Activated T-cell treated with anti-CD3 and anti-CD28 coated beads, Interleukin-2, amount 50 U/mL, for 72 hours (primary cell): ENCODE data around the gene ZNF75A. TPM values are rescaled to one million over a fixed set of nuclear protein-coding genes. Genes with fewer than 3 reads are reported as not detected.
"Not testable (repeated sequence)": the region's sequence is repeated elsewhere in the genome, so short reads cannot be mapped to it uniquely, and the experiment has no call there.

ENCODE experiments used
- ATAC-seq, 2 donors: fragments of 150-1000 bp; cut with Tn5 transposase; replicated peaks in 1 of 2; 2 replicates each; pipeline ENCODE4 v1.10.0; 2021; ENCODE audit warnings: moderate library complexity in 2 of 2, mild to moderate bottlenecking in 1 of 2
- DNase-seq, 2 donors: peaks; one replicate each; pipeline ENCODE4 v3.0.0; 2021 to 2022; ENCODE audit warnings: mixed read lengths in 1 of 2
- H3K27ac Mint-ChIP-seq: one replicate; pipeline ENCODE4 v1.8.0; 2022; ENCODE audit warnings: mild to moderate bottlenecking, moderate library complexity, mixed read lengths
- H3K27me3 Mint-ChIP-seq: one replicate; pipeline ENCODE4 v1.8.0; 2022; ENCODE audit warnings: low read depth, mixed read lengths
- H3K36me3 Mint-ChIP-seq, 2 donors: one replicate each; pipeline ENCODE4 v1.8.0; 2022; ENCODE audit warnings: mixed read lengths in 2 of 2, mild to moderate bottlenecking in 1 of 2; ENCODE audit not compliant: insufficient read depth in 2 of 2
- H3K4me1 Mint-ChIP-seq: one replicate; pipeline ENCODE4 v1.8.0; 2022; ENCODE audit warnings: low read depth, mixed read lengths
- H3K4me3 Mint-ChIP-seq, 2 donors: one replicate each; pipeline ENCODE4 v1.8.0; 2022; ENCODE audit warnings: mild to moderate bottlenecking in 2 of 2, mixed read lengths in 2 of 2, moderate library complexity in 2 of 2
- H3K9me3 Mint-ChIP-seq, 2 donors: one replicate each; pipeline ENCODE4 v1.8.0; 2022; ENCODE audit warnings: mixed read lengths in 2 of 2
- total RNA-seq, 2 donors: library from RNA; stranded (reverse); gene quantifications; one replicate each; pipeline ENCODE4 v1.2.3, GENCODE V29; 2022

The ZNF75A gene
- total RNA-seq = 10 to 100 TPM; 28.3 to 40.4 TPM

DNA sequence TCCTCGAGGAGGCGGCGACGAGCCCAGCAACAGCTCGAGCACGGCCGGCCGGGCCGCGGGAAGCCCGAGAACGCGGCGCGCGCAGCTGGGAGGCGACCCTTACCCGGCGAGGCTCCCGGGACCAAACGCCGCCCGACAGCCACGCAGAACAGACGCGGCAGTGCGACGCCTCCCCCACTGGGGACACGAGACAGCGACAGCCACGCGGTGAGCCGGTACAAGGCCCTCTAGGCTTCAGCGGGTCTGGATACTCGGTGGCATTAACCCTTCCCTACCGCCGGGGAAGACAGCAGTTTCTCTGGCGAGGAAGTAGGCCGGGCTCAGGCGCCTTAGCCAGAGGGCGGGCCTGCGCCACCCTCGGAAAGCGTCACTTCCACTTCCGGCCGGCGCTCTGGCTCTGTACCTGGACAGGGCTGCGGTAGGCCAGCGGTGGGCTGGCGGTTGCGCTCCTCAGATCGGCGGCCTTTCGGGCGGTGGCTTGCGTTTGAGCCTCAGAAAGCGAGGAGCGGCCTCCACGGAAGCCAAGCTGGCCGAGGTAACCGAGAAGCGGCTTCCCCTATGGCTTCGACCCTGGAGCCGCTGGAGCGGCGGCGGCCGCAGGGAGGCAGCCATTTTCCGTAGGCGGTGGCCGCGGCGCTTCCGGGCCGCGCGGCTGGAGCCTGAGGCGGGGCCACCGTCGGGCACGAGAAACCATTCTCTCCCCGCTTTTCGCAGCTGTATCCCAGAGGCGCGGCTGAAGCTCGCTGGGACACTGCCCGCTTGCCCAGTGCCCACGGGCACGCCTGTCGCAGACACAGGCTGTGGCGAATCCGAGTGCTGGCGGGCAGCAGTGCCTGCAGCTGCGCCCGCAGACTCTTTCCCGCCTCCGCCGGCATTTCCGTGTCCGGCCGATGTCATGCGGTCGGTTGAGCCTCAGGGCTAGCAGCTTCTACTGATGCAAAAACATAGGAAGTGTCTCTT is at the start of gene ZNF75A, which contains the start of gene TIGD7:
Gene ZNF75A (plus strand): TSS at position 389 of the 960 bp plus-strand sequence. CDS start 2,932 bp downstream, outside the sequence.
Gene TIGD7 (minus strand): TSS at position 322 of the 960 bp plus-strand sequence. CDS start 4,816 bp downstream, outside the sequence.
- Mint-ChIP-seq H3K27me3 (no peaks in the 10 kb centered on the region), H3K4me1 (peaks cover 21% of the 10 kb centered on the region), H3K9me3 (peaks cover 16 to 27% of the 10 kb centered on the region in 2 donors), H3K36me3 (peaks cover 32 to 68% of the 10 kb centered on the region in 2 donors), H3K27ac (peak within 1 kb of the TSS; percentile 66), H3K4me3 (peak within 1 kb of the TSS; percentile 82 to 91)
- DNase-seq (peak; percentile 89 to 90), ATAC-seq (peak; percentile 99)

DNA sequence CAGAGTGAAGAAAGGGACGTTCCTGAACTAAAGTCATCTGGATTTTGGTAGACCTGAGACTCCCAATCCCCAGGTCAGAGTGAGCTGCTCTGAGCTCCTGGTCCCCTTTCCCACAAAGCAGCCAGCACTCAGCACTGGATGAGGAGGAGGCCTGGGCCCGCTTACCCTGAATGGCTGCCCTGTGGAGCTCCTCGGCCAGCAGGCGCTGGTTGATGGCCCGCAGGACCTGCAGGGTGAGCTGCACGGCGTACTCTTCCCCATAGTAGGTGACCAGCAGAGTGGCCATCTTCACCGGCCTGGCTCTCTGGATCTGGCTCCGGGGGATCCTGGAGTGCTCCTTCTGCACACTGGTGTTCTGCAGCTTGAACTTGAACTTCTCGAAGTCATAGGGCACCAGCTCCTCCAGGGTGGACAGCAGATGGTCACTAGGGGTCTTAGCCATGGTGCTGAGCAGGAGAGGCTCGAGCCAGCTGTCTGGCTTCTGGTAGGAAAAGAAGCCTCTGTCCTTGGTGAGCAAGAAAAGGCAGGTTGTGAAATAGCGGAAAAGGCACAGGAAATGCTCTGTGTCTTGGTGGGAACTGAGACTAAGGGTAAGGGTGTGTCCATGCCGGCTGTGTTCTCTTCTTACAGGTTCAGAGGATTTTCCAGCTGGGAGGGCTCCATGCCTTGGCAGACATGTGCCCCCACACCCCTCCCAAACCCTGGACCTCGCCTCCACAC is 49.0 kb upstream of the ZNF75A start, which contains the start of gene MEFV:
Gene MEFV (minus strand): TSS at position 488 of the 720 bp plus-strand sequence. CDS start 46 bp downstream, at position 442.
- Mint-ChIP-seq H3K4me1 (no peaks in the 10 kb centered on the region), H3K27me3 (no peaks in the 10 kb centered on the region), H3K4me3 (no peak within 1 kb of the TSS), H3K9me3 (no peaks in the 10 kb centered on the region), H3K36me3 (no peaks in the 10 kb centered on the region), H3K27ac (no peak within 1 kb of the TSS)
- DNase-seq (no peak), ATAC-seq (no peak)

DNA sequence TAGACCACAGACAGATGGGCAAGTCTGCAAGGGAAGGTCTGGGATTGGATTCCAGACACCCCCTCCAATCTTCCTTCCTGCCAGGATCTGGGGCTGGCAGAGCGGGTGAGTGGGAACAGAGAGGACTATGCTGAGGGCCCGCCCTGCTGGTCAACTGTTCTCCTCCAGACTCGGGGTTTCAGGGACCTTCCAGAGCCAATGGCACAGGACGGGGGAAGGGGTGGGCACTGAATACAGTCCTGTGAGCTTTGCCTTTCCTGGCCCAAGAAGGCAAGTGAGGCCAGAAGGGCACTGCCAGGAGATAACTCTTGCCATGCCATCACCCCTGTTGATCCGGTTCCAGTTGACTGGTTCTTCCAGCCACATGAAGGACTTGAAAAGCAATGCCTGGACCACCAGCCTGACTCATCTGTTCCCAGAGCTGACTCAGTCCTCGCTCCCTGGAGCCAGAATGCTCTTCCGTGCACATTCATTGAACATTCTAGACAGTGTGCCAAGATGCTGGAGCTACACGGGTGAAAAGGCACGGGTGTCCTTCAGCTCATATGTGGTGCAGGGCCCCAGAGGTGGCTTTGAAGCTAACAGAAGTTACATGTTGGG is 48.3 kb upstream of the ZNF75A start:
- Mint-ChIP-seq H3K4me1 (peaks cover 4% of the 10 kb centered on the region), H3K27me3 (no peaks in the 10 kb centered on the region), H3K27ac (no peak overlapping the region), H3K4me3 (no peak overlapping the region), H3K9me3 (no peaks in the 10 kb centered on the region), H3K36me3 (no peaks in the 10 kb centered on the region)
- DNase-seq (no peak), ATAC-seq (no peak)

DNA sequence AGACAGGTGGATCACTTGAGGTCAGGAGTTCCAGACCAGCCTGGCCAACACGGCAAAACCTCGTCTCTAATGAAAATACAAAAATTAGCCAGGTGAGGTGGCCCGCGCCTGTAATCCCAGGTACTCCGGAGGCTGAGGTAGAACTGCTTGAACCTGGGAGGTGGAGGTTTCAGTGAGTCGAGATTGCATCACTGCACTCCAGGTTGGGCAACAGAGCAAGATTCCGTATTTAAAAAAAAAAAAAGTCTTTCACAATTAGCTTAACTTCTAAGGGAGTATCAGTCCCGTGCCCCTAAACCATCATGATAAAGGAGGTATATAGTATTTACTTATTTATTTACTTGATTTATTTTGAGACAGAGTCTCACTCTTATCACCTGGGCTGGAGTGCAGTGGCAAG is 45.5 kb upstream of the ZNF75A start:
- H3K4me1 Mint-ChIP-seq = peaks cover 24% of the 10 kb centered on the region
- H3K9me3 Mint-ChIP-seq = peaks cover 0 to 2% of the 10 kb centered on the region in 2 donors
- DNase-seq (no peak), ATAC-seq (no peak)
- no peaks in the 10 kb centered on the region for H3K27me3 Mint-ChIP-seq
- no peaks in the 10 kb centered on the region for H3K36me3 Mint-ChIP-seq
- no peak overlapping the region for H3K27ac Mint-ChIP-seq
- no peak overlapping the region for H3K4me3 Mint-ChIP-seq

DNA sequence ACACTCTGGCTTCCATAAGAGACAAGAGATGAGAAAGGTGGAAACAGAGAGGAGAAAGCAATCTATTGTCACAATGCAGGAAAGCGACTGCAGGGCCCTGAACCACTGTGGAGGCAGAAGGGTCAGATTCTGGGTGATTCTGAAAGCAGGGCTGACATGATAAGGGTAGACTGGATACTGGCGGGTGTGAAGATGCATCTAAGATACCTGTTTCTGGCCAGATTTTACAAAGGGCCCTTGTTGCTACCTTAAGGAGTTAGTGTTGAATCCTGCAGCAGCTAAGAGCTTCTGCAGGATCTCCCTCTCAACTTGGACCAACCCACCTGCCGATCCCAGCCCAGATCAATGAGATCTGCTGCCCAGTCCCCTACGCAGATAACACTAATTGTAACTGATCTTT is 42.8 kb upstream of the ZNF75A start:
- DNase-seq (no peak), ATAC-seq (no peak)
- Mint-ChIP-seq H3K27ac (peak overlapping the region; percentile 32), H3K4me1 (peaks cover 24% of the 10 kb centered on the region), H3K27me3 (no peaks in the 10 kb centered on the region), H3K36me3 (peaks cover 0 to 3% of the 10 kb centered on the region in 2 donors), H3K4me3 (peak overlapping the region; percentile 90 to 95), H3K9me3 (peaks cover 0 to 2% of the 10 kb centered on the region in 2 donors)

DNA sequence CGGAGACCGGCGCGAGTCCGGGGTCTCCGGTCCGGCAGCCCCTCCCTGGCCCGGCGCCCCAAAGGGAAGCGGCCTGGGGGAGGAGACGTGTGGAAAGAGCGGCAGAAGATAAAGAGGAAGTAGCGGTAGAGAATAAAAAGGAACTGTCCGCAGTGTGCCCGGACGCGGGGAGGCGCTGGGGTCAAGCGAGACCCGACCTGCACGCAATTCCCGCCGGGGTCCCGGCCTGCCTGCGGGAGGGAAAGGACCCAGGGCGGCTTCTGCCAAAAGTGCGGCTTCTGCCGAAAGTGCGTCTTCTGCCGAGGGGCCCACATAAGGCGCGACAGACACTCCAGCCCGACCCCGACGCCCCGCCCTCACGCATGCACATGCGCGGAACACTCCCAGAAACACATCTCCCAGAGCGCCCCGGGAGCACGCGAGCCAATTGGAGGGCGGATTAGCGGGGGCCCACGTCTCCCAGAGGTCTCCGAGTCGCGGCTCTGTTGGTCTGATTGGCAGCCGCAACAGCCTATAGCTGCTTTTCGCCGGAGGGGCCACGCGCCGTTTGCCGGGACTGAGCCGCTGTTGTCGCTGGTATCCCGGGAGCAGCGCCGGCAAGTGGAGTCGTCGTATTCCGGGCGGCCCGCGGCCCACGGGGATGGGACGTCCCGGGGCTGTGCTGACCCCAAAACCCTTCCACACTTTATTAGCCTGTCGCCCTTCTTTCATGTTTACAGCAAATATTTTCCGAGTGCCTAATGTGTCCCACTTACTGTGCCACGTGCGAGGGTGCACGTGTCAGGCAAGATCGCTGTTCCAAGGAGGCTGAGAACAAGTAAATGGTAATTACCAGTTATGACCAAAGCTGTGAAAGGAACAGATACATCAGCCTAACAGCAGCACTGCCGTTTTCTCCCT is 40.9 kb upstream of the ZNF75A start:
- Mint-ChIP-seq H3K4me3 (peak overlapping the region; percentile 90 to 95), H3K9me3 (peaks cover 0 to 2% of the 10 kb centered on the region in 2 donors)

DNA sequence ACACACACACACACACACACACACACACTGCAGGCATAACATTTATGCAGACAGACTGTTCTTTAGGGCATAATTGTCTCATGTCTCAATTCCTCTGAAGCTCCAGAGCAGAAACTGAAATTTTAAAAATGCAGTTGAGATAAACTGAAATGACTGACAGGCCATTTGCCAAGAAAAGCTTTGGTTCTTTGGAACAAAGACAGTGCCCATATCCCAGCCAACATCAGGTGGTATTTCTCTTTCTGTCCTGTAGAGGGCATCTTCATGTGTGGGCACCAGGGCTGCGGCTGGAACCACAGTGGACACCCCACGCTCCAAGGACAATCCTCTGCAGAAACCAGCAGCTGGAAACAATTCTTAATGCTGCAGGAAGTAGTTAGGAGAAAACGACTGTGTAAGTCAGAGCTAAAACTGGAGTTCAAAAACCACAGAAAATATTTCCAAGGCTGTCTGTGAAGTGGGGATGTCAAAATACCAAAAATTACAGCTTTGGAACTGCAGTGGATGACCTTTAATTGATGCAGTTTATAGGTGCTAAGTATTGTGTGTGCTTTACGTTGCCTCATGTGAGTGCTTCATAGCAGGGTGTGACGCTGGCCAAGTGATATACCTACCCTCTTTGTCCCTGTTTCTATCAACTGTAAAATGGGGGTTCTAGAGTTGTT is 38.3 kb upstream of the ZNF75A start:
- Mint-ChIP-seq H3K4me1 (peaks cover 19% of the 10 kb centered on the region), H3K27me3 (no peaks in the 10 kb centered on the region), H3K36me3 (peaks cover 2 to 9% of the 10 kb centered on the region in 2 donors), H3K27ac (no peak overlapping the region), H3K9me3 (peaks cover 0 to 2% of the 10 kb centered on the region in 2 donors), H3K4me3 (peak overlapping the region in 1 of 2 donors; percentile 49)
- DNase-seq = peak in 1 of 2 donors; percentile 23
- ATAC-seq = no peak

More for the DNA sequence above, 40.9 kb upstream of the ZNF75A start:
- H3K27me3 Mint-ChIP-seq = no peaks in the 10 kb centered on the region
- peaks cover 24% of the 10 kb centered on the region for H3K4me1 Mint-ChIP-seq
- H3K36me3 Mint-ChIP-seq = peaks cover 2 to 9% of the 10 kb centered on the region in 2 donors
- DNase-seq (peak; percentile 98 to 99), ATAC-seq (peak; percentile 88 to 90)
- H3K27ac Mint-ChIP-seq = peak overlapping the region; percentile 95

DNA sequence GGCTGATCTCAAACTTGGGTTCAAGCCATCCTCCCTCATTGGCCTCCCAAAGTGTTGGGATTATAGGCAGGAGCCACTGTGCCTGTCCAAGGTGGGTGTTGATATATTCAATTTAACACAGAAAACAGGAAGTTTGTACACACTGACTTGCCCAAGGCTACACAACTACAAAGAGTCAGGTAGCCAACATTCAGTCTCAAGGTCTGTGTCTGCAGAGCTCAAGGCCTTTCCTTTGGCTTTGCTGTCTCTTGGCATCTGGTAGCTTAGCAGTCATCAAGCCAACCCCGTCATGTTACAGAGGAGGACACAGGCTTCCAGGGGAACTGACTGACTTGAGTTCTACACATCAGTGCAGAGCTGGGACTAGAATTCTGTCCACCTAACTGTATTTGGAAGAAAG is 37.0 kb upstream of the ZNF75A start:
- no peak for DNase-seq
- ATAC-seq = no peak
- Mint-ChIP-seq H3K9me3 (peaks cover 0 to 2% of the 10 kb centered on the region in 2 donors), H3K36me3 (peaks cover 2 to 9% of the 10 kb centered on the region in 2 donors), H3K4me3 (no peak overlapping the region), H3K27me3 (no peaks in the 10 kb centered on the region), H3K27ac (no peak overlapping the region), H3K4me1 (peaks cover 7% of the 10 kb centered on the region)

DNA sequence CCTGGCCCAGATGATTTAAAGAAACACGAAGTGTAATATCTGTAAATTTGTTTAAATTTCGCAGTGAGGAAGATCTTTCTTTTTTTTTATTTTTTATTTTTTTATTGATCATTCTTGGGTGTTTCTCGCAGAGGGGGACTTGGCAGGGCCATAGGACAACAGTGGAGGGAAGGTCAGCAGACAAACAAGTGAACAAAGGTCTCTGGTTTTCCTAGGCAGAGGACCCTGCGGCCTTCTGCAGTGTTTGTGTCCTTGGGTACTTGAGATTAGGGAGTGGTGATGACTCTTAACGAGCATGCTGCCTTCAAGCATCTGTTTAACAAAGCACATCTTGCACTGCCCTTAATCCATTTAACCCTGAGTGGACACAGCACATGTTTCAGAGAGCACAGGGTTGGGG is 34.6 kb upstream of the ZNF75A start:
- ATAC-seq, H3K4me1 Mint-ChIP-seq, DNase-seq, H3K27me3 Mint-ChIP-seq, H3K36me3 Mint-ChIP-seq, H3K4me3 Mint-ChIP-seq, H3K27ac Mint-ChIP-seq, H3K9me3 Mint-ChIP-seq: not testable (repeated sequence)

DNA sequence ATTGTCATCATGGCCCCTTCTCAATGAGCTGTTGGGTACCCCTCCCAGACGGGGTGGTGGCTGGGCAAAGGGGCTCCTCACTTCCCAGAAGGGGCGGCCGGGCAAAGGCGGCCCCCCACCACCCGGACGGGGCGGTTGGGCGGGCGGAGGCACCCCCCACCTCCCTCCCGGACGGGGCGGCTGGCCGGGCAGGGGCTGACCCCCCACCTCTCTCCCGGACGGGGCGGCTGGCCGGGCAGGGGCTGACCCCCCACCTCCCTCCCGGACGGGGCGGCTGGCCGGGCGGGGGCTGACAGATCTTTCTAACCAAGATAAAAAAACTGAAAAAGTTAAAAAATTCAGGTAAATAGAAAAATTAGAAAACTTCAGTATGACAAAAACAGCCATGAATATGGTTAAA is 34.0 kb upstream of the ZNF75A start:
- not testable (repeated sequence) for H3K9me3 Mint-ChIP-seq, H3K4me1 Mint-ChIP-seq, H3K27me3 Mint-ChIP-seq, H3K27ac Mint-ChIP-seq, H3K36me3 Mint-ChIP-seq, ATAC-seq, DNase-seq, H3K4me3 Mint-ChIP-seq

DNA sequence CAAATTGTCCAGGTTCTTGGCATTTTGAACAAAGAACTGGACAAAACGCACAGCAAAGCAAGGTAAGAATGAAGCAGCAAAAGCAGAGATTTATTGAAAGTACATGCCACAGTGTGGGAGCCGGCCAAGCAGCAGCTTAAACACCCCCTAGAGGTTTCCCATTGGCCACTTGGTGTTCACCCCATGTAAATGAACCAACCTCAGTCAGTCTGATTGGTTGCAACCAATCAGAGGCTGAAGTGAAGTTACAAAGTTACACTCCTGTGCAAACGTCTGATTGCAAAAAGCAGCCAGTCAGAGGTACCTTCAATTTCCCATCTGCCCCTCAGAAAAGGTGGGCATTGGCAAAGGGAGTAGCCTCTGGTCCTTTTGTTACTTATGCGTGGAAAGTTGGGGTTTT is 30.8 kb upstream of the ZNF75A start:
- H3K27ac Mint-ChIP-seq = no peak overlapping the region
- H3K36me3 Mint-ChIP-seq = peaks cover 0 to 2% of the 10 kb centered on the region in 2 donors
- H3K27me3 Mint-ChIP-seq = peaks cover 19% of the 10 kb centered on the region
- DNase-seq (no peak), ATAC-seq (no peak)
- peaks cover 2 to 4% of the 10 kb centered on the region in 2 donors for H3K9me3 Mint-ChIP-seq
- no peak overlapping the region for H3K4me3 Mint-ChIP-seq
- H3K4me1 Mint-ChIP-seq = no peaks in the 10 kb centered on the region
